IgD-negative memory B cell (primary cell): Measurements from ENCODE around the gene THRB. TPM values are rescaled to one million over a fixed set of nuclear protein-coding genes. Genes with fewer than 3 reads are reported as not detected.

ENCODE experiments used
- H3K27ac Mint-ChIP-seq, 3 donors: one replicate each; pipeline ENCODE4 v1.8.0; 2020 to 2022; ENCODE audit warnings: mild to moderate bottlenecking in 3 of 3, mixed read lengths in 3 of 3, moderate library complexity in 1 of 3
- H3K27me3 Mint-ChIP-seq: one replicate; pipeline ENCODE4 v1.8.0; 2021; ENCODE audit warnings: mixed read lengths
- H3K36me3 Mint-ChIP-seq: one replicate; pipeline ENCODE4 v1.8.0; 2020; ENCODE audit warnings: mild to moderate bottlenecking, mixed read lengths
- H3K4me1 Mint-ChIP-seq, 3 donors: one replicate each; pipeline ENCODE4 v1.8.0; 2020 to 2022; ENCODE audit warnings: mixed read lengths in 3 of 3, mild to moderate bottlenecking in 1 of 3
- H3K4me3 Mint-ChIP-seq, 4 donors: one replicate each; pipeline ENCODE4 v1.8.0; 2020 to 2022; ENCODE audit warnings: mild to moderate bottlenecking in 4 of 4, mixed read lengths in 4 of 4, moderate library complexity in 3 of 4
- H3K9me3 Mint-ChIP-seq, 3 donors: one replicate each; pipeline ENCODE4 v1.8.0; 2020 to 2021; ENCODE audit warnings: mixed read lengths in 3 of 3, mild to moderate bottlenecking in 1 of 3
- polyA plus RNA-seq: library from polyadenylated mRNA; unstranded; fragments of 300-500 nt; fragmentation: Illumina TruSeq; gene quantifications from one replicate; pipeline ENCODE4 v1.2.3, GENCODE V29; 2021

THRB gene
- polyA plus RNA-seq, 1 donor from 2014 or later, result 0.38 TPM

- H3K27me3 Mint-ChIP-seq, result peaks cover 4% of the 10 kb centered on the region
- peaks cover 4% of the 10 kb centered on the region for H3K36me3 Mint-ChIP-seq
- H3K4me1 Mint-ChIP-seq, result peaks cover 15 to 32% (median 23%) of the 10 kb centered on the region in 3 donors
- no peak overlapping the region for H3K27ac Mint-ChIP-seq
- peak overlapping the region in 1 of 4 donors; percentile 4 for H3K4me3 Mint-ChIP-seq
- H3K9me3 Mint-ChIP-seq, result no peaks in the 10 kb centered on the region
Observed at GRCh38 chr3:24505691-24506550, 11.3 kb upstream of the THRB start.

GRCh38 chr3:24504772-24505171, 10.1 kb upstream of the THRB start:
- no peak overlapping the region for H3K4me3 Mint-ChIP-seq

GRCh38 chr3:24503616-24504113, 9.0 kb upstream of the THRB start:
- Mint-ChIP-seq H3K4me3 (peak overlapping the region in 2 of 4 donors; percentile 25 to 62), H3K27ac (no peak overlapping the region), H3K27me3 (peaks cover 5% of the 10 kb centered on the region), H3K9me3 (no peaks in the 10 kb centered on the region), H3K4me1 (peaks cover 15 to 32% (median 23%) of the 10 kb centered on the region in 3 donors), H3K36me3 (no peaks in the 10 kb centered on the region)

More at GRCh38 chr3:24504772-24505171, 10.1 kb upstream of the THRB start:
- Mint-ChIP-seq H3K9me3 (no peaks in the 10 kb centered on the region), H3K4me1 (peaks cover 15 to 32% (median 23%) of the 10 kb centered on the region in 3 donors), H3K27ac (no peak overlapping the region), H3K27me3 (peaks cover 5% of the 10 kb centered on the region), H3K36me3 (peaks cover 3% of the 10 kb centered on the region)

GRCh38 chr3:24502690-24503089, 8.0 kb upstream of the THRB start:
- Mint-ChIP-seq H3K4me1 (peaks cover 13 to 26% (median 20%) of the 10 kb centered on the region in 3 donors), H3K27me3 (peaks cover 6% of the 10 kb centered on the region), H3K36me3 (no peaks in the 10 kb centered on the region), H3K9me3 (no peaks in the 10 kb centered on the region), H3K27ac (no peak overlapping the region), H3K4me3 (no peak overlapping the region)

- Mint-ChIP-seq H3K36me3 (no peaks in the 10 kb centered on the region), H3K27ac (no peak overlapping the region), H3K4me3 (no peak overlapping the region), H3K4me1 (peaks cover 6 to 19% (median 16%) of the 10 kb centered on the region in 3 donors), H3K27me3 (peaks cover 15% of the 10 kb centered on the region), H3K9me3 (no peaks in the 10 kb centered on the region)
Observed at GRCh38 chr3:24500806-24501205, 6.2 kb upstream of the THRB start.

- Mint-ChIP-seq H3K27me3 (peaks cover 19% of the 10 kb centered on the region), H3K9me3 (no peaks in the 10 kb centered on the region), H3K4me3 (no peak overlapping the region), H3K4me1 (peaks cover 8 to 20% (median 16%) of the 10 kb centered on the region in 3 donors), H3K36me3 (no peaks in the 10 kb centered on the region), H3K27ac (no peak overlapping the region)
Observed at GRCh38 chr3:24499991-24500390, 5.3 kb upstream of the THRB start.

GRCh38 chr3:24498796-24499195, 4.1 kb upstream of the THRB start:
- H3K4me1 Mint-ChIP-seq, result peaks cover 9 to 22% (median 11%) of the 10 kb centered on the region in 3 donors
- no peak overlapping the region for H3K4me3 Mint-ChIP-seq
- H3K27ac Mint-ChIP-seq, result no peak overlapping the region
- H3K36me3 Mint-ChIP-seq, result no peaks in the 10 kb centered on the region
- H3K9me3 Mint-ChIP-seq, result no peaks in the 10 kb centered on the region
- H3K27me3 Mint-ChIP-seq, result peaks cover 27% of the 10 kb centered on the region

GRCh38 chr3:24498391-24498790, 3.7 kb upstream of the THRB start:
- H3K27me3 Mint-ChIP-seq, result peaks cover 31% of the 10 kb centered on the region
- peaks cover 9 to 21% (median 9%) of the 10 kb centered on the region in 3 donors for H3K4me1 Mint-ChIP-seq
- H3K27ac Mint-ChIP-seq, result no peak overlapping the region
- no peak overlapping the region for H3K4me3 Mint-ChIP-seq
- no peaks in the 10 kb centered on the region for H3K9me3 Mint-ChIP-seq
- H3K36me3 Mint-ChIP-seq, result no peaks in the 10 kb centered on the region

GRCh38 chr3:24497942-24498341, 3.3 kb upstream of the THRB start:
- Mint-ChIP-seq H3K27me3 (peaks cover 33% of the 10 kb centered on the region), H3K4me3 (no peak overlapping the region), H3K9me3 (no peaks in the 10 kb centered on the region), H3K36me3 (no peaks in the 10 kb centered on the region), H3K27ac (no peak overlapping the region), H3K4me1 (peaks cover 5 to 21% (median 9%) of the 10 kb centered on the region in 3 donors)

- no peaks in the 10 kb centered on the region for H3K36me3 Mint-ChIP-seq
- peaks cover 5 to 19% (median 6%) of the 10 kb centered on the region in 3 donors for H3K4me1 Mint-ChIP-seq
- peak overlapping the region in 1 of 3 donors; percentile 6 for H3K27ac Mint-ChIP-seq
- H3K4me3 Mint-ChIP-seq, result peak overlapping the region in 2 of 4 donors; percentile 65 to 82
- no peaks in the 10 kb centered on the region for H3K9me3 Mint-ChIP-seq
- H3K27me3 Mint-ChIP-seq, result peaks cover 40% of the 10 kb centered on the region
Observed at GRCh38 chr3:24496529-24497482, 2.2 kb upstream of the THRB start.

GRCh38 chr3:24495326-24495994, 810 bp upstream of the THRB start:
- H3K4me3 Mint-ChIP-seq, result peak overlapping the region; percentile 82 to 96 (median 91)
- H3K9me3 Mint-ChIP-seq, result no peaks in the 10 kb centered on the region
- peak overlapping the region in 1 of 3 donors; percentile 19 for H3K27ac Mint-ChIP-seq
- H3K36me3 Mint-ChIP-seq, result no peaks in the 10 kb centered on the region
- peaks cover 37% of the 10 kb centered on the region for H3K27me3 Mint-ChIP-seq
- peaks cover 5 to 19% (median 6%) of the 10 kb centered on the region in 3 donors for H3K4me1 Mint-ChIP-seq

GRCh38 chr3:24493746-24494617, 668 bp downstream of the THRB start:
- Mint-ChIP-seq H3K27ac (peak overlapping the region in 1 of 3 donors; percentile 39), H3K4me1 (peaks cover 5 to 19% (median 6%) of the 10 kb centered on the region in 3 donors)

GRCh38 chr3:24492971-24493551, 1.6 kb downstream of the THRB start:
- H3K4me3 Mint-ChIP-seq, result peak overlapping the region in 3 of 4 donors; percentile 57 to 93 (median 84)
- H3K4me1 Mint-ChIP-seq, result peaks cover 5 to 19% (median 6%) of the 10 kb centered on the region in 3 donors
- peaks cover 37% of the 10 kb centered on the region for H3K27me3 Mint-ChIP-seq
- no peaks in the 10 kb centered on the region for H3K9me3 Mint-ChIP-seq
- no peaks in the 10 kb centered on the region for H3K36me3 Mint-ChIP-seq
- no peak overlapping the region for H3K27ac Mint-ChIP-seq

More at GRCh38 chr3:24493746-24494617, 668 bp downstream of the THRB start:
- Mint-ChIP-seq H3K27me3 (peaks cover 37% of the 10 kb centered on the region), H3K9me3 (no peaks in the 10 kb centered on the region), H3K36me3 (no peaks in the 10 kb centered on the region), H3K4me3 (peak overlapping the region; percentile 82 to 93 (median 88))
